Esophagus muscularis mucosa (tissue), 3 donors: ENCODE results near the gene TLR8.

Experiments
- CTCF ChIP-seq, 3 experiments: fragments of 200-600 bp in 2 of 3; fragments of 450-650 bp in 1 of 3; sonication (generic) in 2 of 3; IDR thresholded peaks; one replicate each; pipeline ENCODE4 v1.5.1; 2017 to 2019; ENCODE audit warnings: antibody characterized with exemption in 3 of 3, mild to moderate bottlenecking in 2 of 3, moderate library complexity in 1 of 3
- POLR2A ChIP-seq: fragments of 450-650 bp; IDR thresholded peaks from one replicate; pipeline ENCODE4 v1.6.1; 2017; ENCODE audit warnings: antibody characterized with exemption, moderate library complexity, mild to moderate bottlenecking, low read depth

- no peak for TF ChIP-seq CTCF (IDR thresholded peaks at IDR 0.05)
- no peak for TF ChIP-seq POLR2A
Observed at GRCh38 chrX:12949927-12950656, 43.7 kb downstream of the TLR8 start.
